ENCODE results near the gene POLRMT.

DNA sequence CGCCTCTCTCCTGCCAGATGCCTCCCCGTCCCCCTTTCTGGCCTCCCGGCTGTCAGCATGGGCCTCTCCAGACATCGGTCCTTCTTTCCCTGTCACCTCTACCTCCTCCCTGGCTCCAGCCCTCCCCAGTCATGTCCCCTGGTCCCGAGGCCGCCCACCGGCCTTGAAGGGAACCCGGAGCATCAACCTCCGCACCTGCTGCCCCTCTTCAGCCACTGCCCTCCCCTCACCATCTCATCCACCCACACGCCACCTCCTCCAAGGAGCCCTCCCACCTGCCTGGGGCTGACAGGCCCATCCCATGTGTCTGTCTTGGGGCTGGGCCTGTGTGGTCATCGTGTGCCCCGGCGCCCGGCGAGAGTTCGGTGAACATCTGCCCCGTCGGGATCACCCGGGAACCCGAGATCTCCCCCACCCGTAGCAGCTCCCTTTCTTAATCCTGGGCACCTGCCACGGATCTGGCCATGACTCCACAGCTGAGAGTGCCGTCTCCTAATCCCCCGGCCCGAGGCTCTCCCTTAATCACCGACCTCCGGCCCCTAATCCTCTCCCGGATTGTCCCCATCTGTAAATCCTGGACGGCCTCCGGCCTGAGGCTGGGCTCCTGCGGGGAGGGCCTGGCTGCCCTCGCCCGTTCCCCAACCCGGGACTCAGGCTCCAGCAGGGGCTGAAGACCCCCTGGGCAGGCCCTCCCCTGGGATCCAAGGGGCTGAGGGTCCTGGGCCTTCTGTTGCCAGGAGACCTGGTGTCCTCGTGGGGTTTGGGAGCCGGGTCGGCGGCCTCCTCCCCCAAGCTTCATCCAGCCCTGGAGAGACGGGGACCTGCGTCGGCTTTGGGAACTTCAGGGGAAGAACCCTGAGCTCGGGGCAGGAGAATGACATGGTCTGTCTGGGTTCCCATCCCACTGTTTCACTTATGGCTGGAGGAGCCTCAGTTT lies 37.7 kb downstream of the POLRMT start:
- TF ChIP-seq CTCF (IDR thresholded peaks at IDR 0.05) (no peak), POLR2A (IDR thresholded peaks at IDR 0.05) (no peak)
